ENCODE results near the gene SASH1. TPM values are rescaled to one million over a fixed set of nuclear protein-coding genes. Genes with fewer than 3 reads are reported as not detected.

SASH1 gene
- total RNA-seq, 2 donors from 2014 or later, result 21.0 to 49.8 TPM

GRCh38 chr6:148317051-148317450 lies 25.6 kb upstream of the SASH1 start:
- intact Hi-C loops (cut with DNase I), result no loop called here
- no peaks in the 10 kb centered on the region for H3K27me3 ChIP-seq
- peaks cover 6% of the 10 kb centered on the region for H3K4me1 ChIP-seq
- no peak for DNase-seq
- no peak for ATAC-seq
- H3K4me3 ChIP-seq, result no peak overlapping the region
- 91 to 96% methylated on average over 1 of the region's 1 CpG for WGBS, 2 donors
- H3K36me3 ChIP-seq (replicated peaks in 1 of 2; ENCODE audit: insufficient read depth in 1 of 2, low read depth in 2 of 2), result no peaks in the 10 kb centered on the region
- TF ChIP-seq CTCF (IDR thresholded peaks at IDR 0.05) (no peak), POLR2A (IDR thresholded peaks at IDR 0.05) (no peak)
- H3K27ac ChIP-seq, result no peak overlapping the region
- H3K9me3 ChIP-seq, result no peaks in the 10 kb centered on the region

- intact Hi-C loops (cut with DNase I), result no loop called here
Measured at GRCh38 chr6:148317739-148318138, 24.9 kb upstream of the SASH1 start.

GRCh38 chr6:148322704-148323103 lies 19.9 kb upstream of the SASH1 start:
- ATAC-seq, result no peak
- Histone ChIP-seq H3K27me3 (no peaks in the 10 kb centered on the region), H3K4me1 (no peaks in the 10 kb centered on the region), H3K36me3 (replicated peaks in 1 of 2; ENCODE audit: insufficient read depth in 1 of 2, low read depth in 2 of 2) (no peaks in the 10 kb centered on the region), H3K9me3 (no peaks in the 10 kb centered on the region), H3K4me3 (no peak overlapping the region), H3K27ac (no peak overlapping the region)
- no peak for DNase-seq
- no peak for TF ChIP-seq POLR2A (IDR thresholded peaks at IDR 0.05)
- TF ChIP-seq CTCF (IDR thresholded peaks at IDR 0.05), result no peak
- 87% methylated on average over 3 of the region's 3 CpGs for WGBS, 2 donors
- intact Hi-C loops (cut with DNase I), result no loop called here

More at GRCh38 chr6:148317739-148318138, 24.9 kb upstream of the SASH1 start:
- no peak for DNase-seq
- no peak for TF ChIP-seq CTCF (IDR thresholded peaks at IDR 0.05)
- TF ChIP-seq POLR2A (IDR thresholded peaks at IDR 0.05), result no peak
- no peak for ATAC-seq
- H3K27me3 ChIP-seq, result no peaks in the 10 kb centered on the region
- no peaks in the 10 kb centered on the region for H3K9me3 ChIP-seq
- no peaks in the 10 kb centered on the region for H3K36me3 ChIP-seq (replicated peaks in 1 of 2; ENCODE audit: insufficient read depth in 1 of 2, low read depth in 2 of 2)
- H3K27ac ChIP-seq, result no peak overlapping the region
- 71 to 92% methylated on average over 2 of the region's 2 CpGs for WGBS, 2 donors
- peaks cover 6% of the 10 kb centered on the region for H3K4me1 ChIP-seq
- H3K4me3 ChIP-seq, result no peak overlapping the region

- Histone ChIP-seq H3K9me3 (no peaks in the 10 kb centered on the region), H3K4me1 (no peaks in the 10 kb centered on the region), H3K27ac (no peak overlapping the region), H3K4me3 (no peak overlapping the region), H3K27me3 (no peaks in the 10 kb centered on the region), H3K36me3 (replicated peaks in 1 of 2; ENCODE audit: insufficient read depth in 1 of 2, low read depth in 2 of 2) (no peaks in the 10 kb centered on the region)
- ATAC-seq (no peak), DNase-seq (no peak)
- 41 to 61% methylated on average over 2 of the region's 2 CpGs for WGBS, 2 donors
- intact Hi-C loops (cut with DNase I), result no loop called here
- TF ChIP-seq POLR2A (IDR thresholded peaks at IDR 0.05) (no peak), CTCF (IDR thresholded peaks at IDR 0.05) (no peak)
Measured at GRCh38 chr6:148323344-148323743, 19.3 kb upstream of the SASH1 start.

- Histone ChIP-seq H3K4me1 (peaks cover 4% of the 10 kb centered on the region), H3K27ac (no peak overlapping the region), H3K36me3 (replicated peaks in 1 of 2; ENCODE audit: insufficient read depth in 1 of 2, low read depth in 2 of 2) (no peaks in the 10 kb centered on the region), H3K9me3 (no peaks in the 10 kb centered on the region), H3K27me3 (no peaks in the 10 kb centered on the region), H3K4me3 (no peak overlapping the region)
- DNase-seq, result peak in 1 of 4 donors; percentile 16
- no peak for ATAC-seq
- intact Hi-C loops (cut with DNase I), result no loop called here
- TF ChIP-seq POLR2A (IDR thresholded peaks at IDR 0.05), result no peak
- TF ChIP-seq CTCF (IDR thresholded peaks at IDR 0.05), result no peak
- 7 to 52% methylated on average over 2 to 4 of the region's 4 CpGs for WGBS, 2 donors
Measured at GRCh38 chr6:148324297-148324985, 18.2 kb upstream of the SASH1 start.

Data from body of pancreas (tissue), 4 donors.